OCI-LY1 (cell line): Measurements from ENCODE around the gene MTX3.

ENCODE experiments used
- CTCF ChIP-seq: fragments of 200-600 bp; sonication (generic), shearing (Covaris generic); IDR thresholded peaks from 2 replicates; pipeline ENCODE4 v1.5.1; 2017; ENCODE audit warnings: mild to moderate bottlenecking, antibody characterized with exemption, low read length, moderate library complexity, mixed read lengths
- EZH2 ChIP-seq: fragments of 200-600 bp; sonication (generic), shearing (Covaris generic); IDR thresholded peaks from 2 replicates; pipeline ENCODE4 v1.8.0; 2017; ENCODE audit warnings: borderline replicate concordance, mixed run types, mild to moderate bottlenecking, antibody characterized with exemption, low read length, moderate library complexity, mixed read lengths

DNA sequence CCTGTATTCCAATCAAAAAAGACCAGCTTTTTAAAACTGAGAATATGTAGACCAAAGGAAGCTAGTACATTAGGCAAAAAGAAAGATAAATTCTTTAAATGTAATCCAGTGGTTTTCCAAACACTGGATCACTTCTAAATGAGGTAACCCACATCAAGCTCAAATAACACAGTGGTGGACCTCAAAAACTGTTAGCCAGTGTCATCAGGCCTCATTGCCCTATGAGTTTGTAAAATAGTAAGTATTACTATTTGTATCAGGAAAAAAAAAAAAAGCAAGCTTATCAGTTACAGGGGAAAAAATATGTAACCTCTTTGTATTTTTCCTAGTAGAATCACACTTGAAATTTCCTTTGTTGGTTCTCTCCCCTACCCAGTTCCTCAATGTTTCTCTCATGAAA lies 6.7 kb downstream of the MTX3 start:
- TF ChIP-seq CTCF: no peak
- TF ChIP-seq EZH2: no peak
